Cerebellar nuclear complex (tissue), 1 donor: ENCODE data around the gene ABLIM1.

Experiments used
- DNase-seq, 2 experiments: peaks; one replicate each; lab custom pipeline; 2025; lab: John Stamatoyannopoulos, UW

The ABLIM1 gene

GRCh38 chr10:114623661-114624294 is 34.3 kb downstream of the ABLIM1 start:
- DNase-seq: no peak

- no peak for DNase-seq
These were observed 34.9 kb downstream of the ABLIM1 start for GRCh38 chr10:114623155-114623554.

DNA sequence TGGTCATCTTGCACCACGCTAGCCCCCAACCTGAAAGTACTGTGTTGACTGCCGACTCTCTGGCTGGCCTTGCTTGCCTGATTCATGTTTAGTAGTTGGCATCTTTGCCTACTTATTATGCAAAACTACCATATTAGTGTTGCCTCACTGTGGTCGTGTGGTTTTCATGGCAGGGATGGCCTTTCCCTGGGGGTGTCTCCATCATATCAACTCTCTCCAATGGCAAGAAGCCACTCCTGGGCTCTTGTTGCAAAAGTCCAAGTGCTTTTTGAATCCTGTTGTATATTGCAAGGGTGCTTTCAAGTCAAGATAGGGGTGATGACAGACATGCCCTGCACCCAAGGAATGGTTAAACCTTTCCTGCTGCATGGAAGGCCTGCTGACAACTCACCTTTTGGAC is 39.4 kb downstream of the ABLIM1 start:
- DNase-seq: no peak

DNA sequence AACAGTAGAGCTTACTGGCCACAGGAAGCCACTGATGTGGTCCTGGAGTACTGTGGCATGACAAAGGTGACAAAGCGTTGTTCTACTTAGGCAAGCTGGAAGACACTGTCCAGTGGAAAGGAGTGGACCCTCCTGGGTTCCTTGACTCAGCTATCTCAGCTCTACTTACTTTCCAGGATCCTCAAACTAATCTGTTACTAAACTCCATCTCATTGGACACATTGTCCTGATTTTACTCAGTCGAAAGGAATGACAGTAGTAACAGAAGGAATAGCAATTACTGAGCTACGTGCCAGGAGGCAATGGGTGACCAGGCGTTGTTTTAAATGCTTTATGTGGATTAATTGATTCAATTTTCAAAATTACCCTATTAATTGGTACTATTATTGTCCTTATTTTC is 41.6 kb downstream of the ABLIM1 start:
- DNase-seq: no peak

GRCh38 chr10:114616103-114616502 is 42.0 kb downstream of the ABLIM1 start:
- no peak for DNase-seq

DNA sequence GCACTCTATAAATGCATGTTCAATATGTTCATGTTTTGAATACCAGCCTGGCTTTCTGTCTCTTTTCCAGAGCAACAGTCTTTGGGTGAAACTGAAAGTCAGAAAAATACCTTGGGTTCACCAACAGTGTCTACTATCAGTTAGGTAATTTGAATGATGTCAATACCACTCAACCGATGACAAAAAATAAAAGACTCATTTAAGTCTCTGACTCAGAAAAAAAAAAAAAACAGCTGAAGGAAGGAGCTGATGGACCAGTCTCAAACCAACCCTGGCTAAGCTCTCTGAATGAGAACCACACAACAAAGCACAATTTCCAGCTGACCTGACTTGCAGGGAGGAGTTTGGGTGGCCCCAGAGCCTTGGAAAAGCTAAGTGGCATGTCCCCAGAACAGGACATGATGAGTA is 42.5 kb downstream of the ABLIM1 start:
- DNase-seq: no peak

- no peak for DNase-seq
These were observed 44.7 kb downstream of the ABLIM1 start for GRCh38 chr10:114613237-114613979.

DNA sequence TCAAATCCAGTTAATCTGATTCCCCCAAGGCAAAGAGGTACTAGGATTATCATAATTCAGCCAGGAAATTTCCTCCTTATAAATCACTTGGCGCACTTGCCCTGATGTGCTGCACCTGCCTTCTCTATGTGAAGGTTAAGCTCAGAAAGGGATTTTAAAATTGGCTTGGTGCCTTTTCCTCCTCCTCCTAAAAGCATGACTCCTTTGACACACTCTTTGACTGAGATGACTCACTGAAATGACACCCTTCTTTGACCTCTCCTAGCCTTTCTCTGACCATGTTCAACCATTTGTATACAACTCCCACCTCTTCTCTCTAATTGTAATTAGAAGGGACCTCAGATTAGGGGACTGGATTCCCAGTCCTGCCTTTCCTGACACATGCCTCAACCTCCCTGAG is 46.5 kb downstream of the ABLIM1 start:
- DNase-seq: no peak

DNA sequence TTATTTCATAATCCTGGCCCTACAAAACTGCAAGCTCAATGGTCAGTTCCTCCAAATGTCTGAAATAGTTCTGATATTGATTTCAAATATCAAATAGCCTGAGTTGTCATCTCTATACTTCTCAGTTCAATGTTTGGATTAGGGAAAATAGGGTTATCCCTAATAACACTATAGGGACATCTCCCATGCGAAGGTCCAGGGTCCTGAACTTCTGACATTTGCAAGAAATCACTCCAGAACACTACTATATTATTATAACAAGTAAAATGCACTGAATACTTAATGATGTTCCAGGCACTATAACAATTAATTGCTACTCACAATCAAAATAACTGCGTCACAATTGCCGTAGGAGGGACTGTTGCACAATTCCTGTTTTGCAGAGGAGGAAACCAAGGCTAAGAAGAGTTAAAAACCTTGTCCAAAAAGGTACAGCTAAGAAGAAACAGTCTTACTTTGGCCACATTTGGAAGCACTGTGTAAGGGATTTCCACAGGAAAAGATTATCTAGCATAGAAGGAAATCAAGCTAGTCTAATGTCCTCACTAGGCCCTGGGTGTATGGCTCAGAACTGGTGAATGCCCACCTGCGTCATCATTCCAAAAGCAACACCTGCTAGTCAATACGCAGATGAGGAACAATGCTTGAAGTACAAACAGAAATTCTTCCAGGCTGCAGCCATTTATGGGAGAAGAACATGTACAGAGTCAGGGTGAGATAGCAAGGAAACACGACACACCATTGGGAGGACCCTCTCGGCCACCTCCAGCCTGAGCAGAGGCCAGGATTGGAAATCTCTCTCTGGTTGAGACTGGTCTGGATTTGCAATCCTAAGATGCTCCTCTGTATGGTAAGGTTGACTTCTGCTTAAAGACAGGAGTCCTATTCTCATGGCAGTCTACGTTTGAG is 48.3 kb downstream of the ABLIM1 start:
- no peak for DNase-seq

DNA sequence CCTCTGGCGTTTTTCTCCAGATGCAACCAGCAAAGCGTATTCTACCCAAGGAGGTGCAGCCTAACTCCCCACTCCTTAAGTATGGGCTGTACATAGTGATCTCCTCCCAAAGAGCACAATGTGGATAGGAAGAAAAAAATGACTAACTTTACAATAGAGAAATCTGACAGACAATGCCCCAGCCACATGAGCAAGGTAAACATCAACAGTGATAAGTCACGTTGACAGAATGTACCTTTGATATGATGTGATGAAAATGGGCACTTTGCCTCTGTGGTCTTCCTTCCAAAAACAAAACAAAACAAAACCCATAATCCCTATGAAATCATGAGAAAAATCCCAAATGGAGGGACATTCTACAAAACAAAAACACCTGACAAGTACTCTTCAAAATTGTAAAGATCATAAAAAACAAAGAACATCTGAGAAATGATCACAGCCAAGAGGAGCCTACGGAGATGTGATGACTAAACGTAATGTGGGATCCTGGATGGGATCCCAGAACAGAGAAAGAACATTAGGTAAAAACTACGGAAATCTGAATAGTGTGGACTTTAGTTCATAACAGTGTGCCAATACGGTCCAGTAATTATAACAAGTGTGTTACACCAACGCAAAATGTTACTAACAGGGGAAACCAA is 50.6 kb downstream of the ABLIM1 start:
- peak in 1 of 2 experiments; percentile 37 for DNase-seq

- no peak for DNase-seq
These were observed 52.8 kb downstream of the ABLIM1 start for GRCh38 chr10:114605155-114605797.

DNA sequence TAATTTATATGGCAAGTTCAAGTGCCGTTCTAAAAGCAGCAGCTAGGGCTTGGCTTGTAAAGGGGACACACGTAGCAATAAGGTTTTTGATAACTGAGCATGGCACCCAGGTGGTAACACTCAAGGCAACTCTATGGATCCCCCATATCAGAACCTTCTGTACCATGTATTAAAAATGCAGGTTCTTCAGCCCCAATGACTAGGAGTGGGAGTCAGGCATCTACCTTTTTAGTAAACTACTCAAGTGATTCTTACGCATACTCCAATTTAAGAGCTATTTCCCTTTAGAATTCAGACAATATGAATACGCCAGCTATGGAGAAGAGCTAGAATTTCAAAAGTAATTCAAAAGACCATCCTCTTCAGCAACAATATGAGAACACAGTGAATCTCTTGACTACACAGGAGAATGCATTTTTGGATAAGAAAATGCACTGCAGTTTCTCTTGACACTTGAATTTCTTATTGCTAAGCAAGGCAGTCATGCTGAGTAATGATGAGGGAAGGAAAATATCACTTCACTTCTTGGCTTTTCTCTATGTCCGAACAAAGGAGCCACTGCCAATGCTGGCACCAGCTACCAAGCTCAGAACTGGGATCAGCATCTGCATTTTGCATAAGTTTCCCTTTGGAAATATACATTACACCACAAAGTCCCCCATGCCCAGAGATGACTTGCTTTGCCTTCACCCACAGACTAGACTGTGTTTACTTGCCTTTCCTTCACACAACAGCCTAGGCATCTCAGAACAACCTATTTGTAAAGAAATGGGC is 53.5 kb downstream of the ABLIM1 start:
- no peak for DNase-seq

DNA sequence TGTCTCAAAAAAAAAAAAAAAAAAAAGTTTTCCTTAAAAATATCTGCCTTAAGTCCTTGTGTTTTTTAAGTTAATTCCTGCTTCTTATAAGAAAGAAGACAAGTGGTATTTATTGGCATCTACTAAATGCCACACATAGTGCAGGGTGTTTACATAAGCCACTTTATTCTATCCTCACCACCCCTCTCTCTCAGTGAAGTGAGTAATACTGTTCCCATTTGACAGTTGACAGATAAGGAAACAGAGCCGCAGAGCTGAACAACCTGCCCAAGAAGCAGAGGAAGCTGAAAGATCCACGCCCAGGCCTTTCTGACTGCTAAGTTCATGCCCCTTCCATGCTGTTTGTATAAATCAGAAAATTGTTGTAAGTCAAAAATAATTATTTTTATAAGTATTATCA is 54.1 kb downstream of the ABLIM1 start:
- DNase-seq: no peak

- DNase-seq: no peak
These were observed 54.8 kb downstream of the ABLIM1 start for GRCh38 chr10:114603303-114603702.

- DNase-seq: no peak
These were observed 58.0 kb downstream of the ABLIM1 start for GRCh38 chr10:114600057-114600456.

- peak in 1 of 2 experiments; percentile 8 for DNase-seq
These were observed 61.3 kb downstream of the ABLIM1 start for GRCh38 chr10:114596793-114597192.

DNA sequence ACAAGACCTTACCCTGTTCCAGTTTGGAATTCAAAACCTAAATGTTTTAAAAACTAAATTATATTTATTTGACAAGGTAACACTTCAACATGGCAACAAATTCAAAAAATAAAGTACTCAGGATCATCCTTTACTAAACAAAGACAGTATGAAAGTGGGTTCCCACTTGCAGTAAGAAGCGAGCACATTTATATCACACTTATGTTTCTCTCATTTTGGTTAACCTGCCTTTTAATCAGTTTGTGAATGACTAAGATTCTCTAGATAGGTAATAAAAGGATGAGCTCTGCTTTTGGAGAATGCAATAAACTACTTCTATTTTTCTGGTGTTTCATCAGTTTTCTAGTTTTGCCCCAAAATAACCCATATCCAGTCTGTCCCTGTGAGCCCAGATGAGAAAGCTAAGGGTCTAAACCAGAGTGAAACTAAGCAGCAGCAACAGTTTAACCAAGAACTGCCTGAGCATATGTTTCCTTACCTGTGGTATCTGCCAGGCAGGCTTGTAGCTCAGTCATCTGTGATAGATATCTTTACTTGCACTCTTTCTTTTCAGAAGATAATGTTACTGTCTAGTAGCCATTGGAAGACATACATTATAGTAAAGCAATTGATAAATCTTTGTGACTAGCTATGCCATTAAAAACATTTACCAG is 64.1 kb downstream of the ABLIM1 start:
- no peak for DNase-seq

GRCh38 chr10:114593240-114593792 is 64.8 kb downstream of the ABLIM1 start:
- DNase-seq: no peak

DNA sequence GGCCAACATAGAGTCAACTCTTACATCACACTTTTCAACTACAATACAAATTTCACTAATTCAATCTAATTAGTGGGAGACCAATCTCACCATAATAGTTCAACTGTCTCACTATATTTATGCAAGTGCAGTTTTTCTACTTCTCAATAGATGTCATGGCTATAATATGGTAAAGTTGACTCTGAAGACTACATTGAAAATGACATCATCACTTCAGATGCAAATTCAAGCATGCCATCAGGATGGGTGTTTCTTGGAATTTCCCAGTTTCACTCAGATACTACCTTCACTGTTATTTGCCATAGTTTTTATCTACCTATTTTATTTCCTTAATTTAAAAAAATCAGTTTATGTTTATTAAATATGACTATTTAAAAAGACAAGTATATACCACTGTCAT is 67.1 kb downstream of the ABLIM1 start:
- no peak for DNase-seq

- no peak for DNase-seq
These were observed 73.7 kb downstream of the ABLIM1 start for GRCh38 chr10:114584419-114584818.
